Kidney (tissue), 14 donors: ENCODE measurements around the gene ZNF385C. TPM values are rescaled to one million over a fixed set of nuclear protein-coding genes. Genes with fewer than 3 reads are reported as not detected.

ENCODE experiments used
- DNase-seq, 5 donors: peaks; one replicate each; pipeline ENCODE4 v3.0.0-alpha.2; 2013 to 2020
- FAIRE-seq: peaks from 2 replicates; lab custom pipeline; 2012; peaks lifted over from hg19 to GRCh38; lab: Jason Lieb, UNC
- H3K27ac ChIP-seq, 2 donors: one replicate each; pipeline ENCODE4 v1.7.0; 2013; ENCODE audit warnings: low read depth in 2 of 2, low read length in 2 of 2, inconsistent platforms in 1 of 2
- H3K27me3 ChIP-seq: one replicate; pipeline ENCODE4 v1.7.1; 2013; ENCODE audit warnings: low read length, inconsistent platforms; ENCODE audit not compliant: control insufficient read depth, insufficient read depth
- H3K36me3 ChIP-seq, 3 donors: one replicate each; pipeline versions ENCODE4 v1.7.0 to v1.7.1; 2013; ENCODE audit warnings: low read length in 3 of 3, control low read depth in 1 of 3, inconsistent platforms in 1 of 3; ENCODE audit not compliant: insufficient read depth in 3 of 3, control insufficient read depth in 2 of 3
- H3K4me1 ChIP-seq, 3 donors: one replicate each; pipeline versions ENCODE4 v1.7.0 to v1.7.1; 2013; ENCODE audit warnings: low read length in 3 of 3, inconsistent platforms in 1 of 3, low read depth in 1 of 3; ENCODE audit not compliant: control insufficient read depth in 2 of 3, insufficient read depth in 2 of 3
- H3K4me3 ChIP-seq, 3 donors: one replicate each; pipeline versions ENCODE4 v1.7.0 to v1.8.1; 2013; ENCODE audit warnings: low read length in 3 of 3, control low read depth in 1 of 3, inconsistent platforms in 1 of 3
- H3K9ac ChIP-seq, 3 donors: one replicate each; pipeline versions ENCODE4 v1.7.0 to v1.7.1; 2013; ENCODE audit warnings: low read length in 3 of 3, control low read depth in 1 of 3, inconsistent platforms in 1 of 3
- H3K9me3 ChIP-seq, 3 donors: one replicate each; pipeline versions ENCODE4 v1.7.0 to v1.7.1; 2013; ENCODE audit warnings: low read length in 3 of 3, control low read depth in 1 of 3, inconsistent platforms in 1 of 3; ENCODE audit not compliant: control insufficient read depth in 2 of 3, insufficient read depth in 1 of 3
- CTCF ChIP-seq: IDR thresholded peaks from 3 replicates; pipeline ENCODE4 v1.5.1; 2012; ENCODE audit warnings: mild to moderate bottlenecking, moderate library complexity, borderline replicate concordance; ENCODE audit not compliant: insufficient read depth; ENCODE audit errors: extremely low read depth
- intact Hi-C: fragments of 100-400 bp; cut with DNase I; formaldehyde crosslinking; loops from one replicate; pipeline ENCODE4 v1.11.1; 2022
- polyA plus RNA-seq: library from polyadenylated mRNA; stranded (reverse); fragments of 350-450 nt; fragmentation: Illumina TruSeq; extraction: RNeasy Lipid Tissue Mini Kit (QIAGEN cat#74804); gene quantifications from one replicate; pipeline ENCODE4 v1.2.3, GENCODE V29; 2014; ENCODE audit warnings: low read depth, low replicate concordance; ENCODE audit not compliant: insufficient read depth
- total RNA-seq: library from RNA; stranded (reverse); fragmentation: NEBNext Ultra II Directional; extraction: Animal tissue kit (Norgen Biotek cat#: 25700); gene quantifications from one replicate; pipeline ENCODE4 v1.2.1, GENCODE V29; 2021
- donor health status: control.
- donor health status: control.
- donor health status: control.
- donor health status: control.
- donor health status: control.
- donor health status: DM: yes; HTN: yes; CAD: no.
- donor health status: Normal renal cell carcinoma (clear cell type).

The ZNF385C gene
- total and polyA plus RNA-seq, 2 donors from 2014 or later, result 1.1 to 1.2 TPM

DNA sequence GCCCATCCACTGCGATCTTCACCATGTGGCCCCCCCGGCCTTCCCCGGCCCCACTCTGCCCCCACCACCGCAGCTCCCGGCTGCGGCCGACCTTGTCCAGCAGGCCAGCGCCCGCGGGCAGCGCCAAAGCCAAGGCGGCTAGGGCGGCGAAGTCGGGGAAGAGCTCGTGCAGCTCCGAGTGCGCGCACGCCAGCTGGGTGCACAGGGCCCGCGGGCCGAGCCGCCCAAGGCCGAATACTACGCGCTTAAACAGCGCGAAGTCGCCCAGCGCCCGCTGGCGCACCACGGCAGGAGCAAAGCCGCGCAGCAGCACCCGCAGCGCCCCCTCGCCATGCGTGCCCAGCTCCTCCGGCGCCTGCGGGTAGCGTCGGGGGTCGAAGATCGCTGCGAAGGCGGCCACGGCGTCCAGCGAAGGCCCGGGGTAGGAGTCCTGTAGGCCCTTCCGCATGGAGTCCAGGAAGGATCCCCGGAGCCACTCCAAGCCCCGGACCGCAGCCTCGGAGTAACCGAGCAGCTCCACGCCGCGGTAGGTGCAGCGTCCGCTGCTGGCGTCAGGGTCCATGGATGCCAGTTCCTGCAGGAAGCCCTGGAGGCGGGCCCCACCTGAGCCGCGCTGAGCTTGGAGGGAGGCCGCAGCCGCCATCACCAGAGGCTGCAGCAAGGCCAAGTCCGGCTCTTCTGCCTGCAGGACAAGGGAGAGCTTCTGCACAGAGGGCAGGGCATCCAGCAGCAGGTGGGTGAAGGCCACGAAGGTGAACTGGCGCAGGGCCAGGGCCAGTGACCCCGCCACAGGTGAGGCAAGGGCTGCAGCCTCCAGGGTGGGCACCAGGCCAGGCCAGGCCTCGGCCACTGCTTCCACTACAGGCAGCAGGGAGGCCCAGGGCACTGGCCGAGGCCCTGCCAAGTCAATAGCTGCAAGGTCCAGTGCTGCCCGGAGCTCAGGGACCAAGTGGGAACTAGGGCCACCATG, 58.2 kb downstream of the ZNF385C start:
- TF ChIP-seq CTCF, result no peak
- DNase-seq (no peak), FAIRE-seq (no peak)
- Histone ChIP-seq H3K36me3 (no peaks in the 10 kb centered on the region), H3K4me3 (no peak overlapping the region), H3K27me3 (no peaks in the 10 kb centered on the region), H3K4me1 (no peaks in the 10 kb centered on the region), H3K9me3 (no peaks in the 10 kb centered on the region), H3K27ac (no peak overlapping the region), H3K9ac (no peak overlapping the region)
- intact Hi-C loops, result no loop called here

DNA sequence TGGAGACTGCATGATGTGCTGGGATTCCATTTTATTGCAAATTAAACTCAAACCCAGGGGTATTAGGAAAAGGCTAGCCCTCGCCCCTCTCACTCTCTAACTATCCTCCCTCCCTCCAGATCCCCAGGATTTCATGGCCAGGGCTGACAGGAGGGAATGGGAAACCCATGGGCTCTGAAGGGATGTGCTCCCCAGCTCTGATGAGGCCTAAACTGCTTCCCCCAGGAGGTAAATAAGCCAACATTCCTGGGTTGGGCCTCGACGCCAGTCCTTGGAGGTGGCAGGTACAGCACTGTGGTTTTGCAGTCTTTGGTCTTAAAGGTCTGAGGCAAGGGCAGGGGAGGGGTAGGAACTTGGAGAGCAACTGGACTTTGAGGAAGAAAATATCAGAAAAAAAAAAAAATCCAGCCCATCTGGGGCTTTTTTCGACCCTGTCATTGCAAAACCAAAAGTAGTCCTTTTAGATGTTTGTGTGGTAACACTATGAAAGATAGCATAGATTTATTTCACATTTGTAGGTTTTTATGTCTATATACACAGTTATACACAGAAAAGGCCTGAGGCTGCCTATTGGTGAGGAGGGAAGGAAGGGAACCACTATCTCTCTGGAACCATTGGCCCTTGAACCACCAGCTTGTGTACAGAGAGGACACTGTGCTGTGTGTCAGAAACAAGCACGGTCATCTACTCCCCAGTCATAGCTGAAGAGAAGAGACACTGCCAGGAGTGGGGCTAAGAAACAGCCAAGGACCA, 59.9 kb downstream of the ZNF385C start:
- no peak for TF ChIP-seq CTCF
- DNase-seq (no peak), FAIRE-seq (no peak)

GRCh38 chr17:42034059-42034458, 64.2 kb downstream of the ZNF385C start:
- Histone ChIP-seq H3K4me3 (no peak overlapping the region), H3K9ac (no peak overlapping the region), H3K4me1 (no peaks in the 10 kb centered on the region), H3K9me3 (no peaks in the 10 kb centered on the region), H3K27me3 (no peaks in the 10 kb centered on the region), H3K36me3 (no peaks in the 10 kb centered on the region), H3K27ac (no peak overlapping the region)
- FAIRE-seq (no peak), DNase-seq (no peak)
- intact Hi-C loops, result no loop called here
- TF ChIP-seq CTCF, result no peak

More for the DNA sequence above, 59.9 kb downstream of the ZNF385C start:
- Histone ChIP-seq H3K27me3 (no peaks in the 10 kb centered on the region), H3K4me1 (no peaks in the 10 kb centered on the region), H3K9ac (no peak overlapping the region), H3K4me3 (no peak overlapping the region), H3K9me3 (no peaks in the 10 kb centered on the region), H3K27ac (no peak overlapping the region), H3K36me3 (no peaks in the 10 kb centered on the region)
- intact Hi-C loops, result no loop called here
